GM21619 (cell line): ENCODE results near the gene OPCML.

Experiments used
- ATAC-seq: cut with Tn5 transposase; IDR thresholded peaks from one replicate; pipeline ENCODE4 v1.9.1; 2021; ENCODE audit not compliant: unreplicated experiment

The OPCML gene

GRCh38 chr11:133048270-133048669 is 484.0 kb downstream of the OPCML start:
- no peak for ATAC-seq

GRCh38 chr11:133047771-133048115 is 484.6 kb downstream of the OPCML start:
- ATAC-seq, result no peak

- no peak for ATAC-seq
Observed at GRCh38 chr11:133047036-133047770, 485.1 kb downstream of the OPCML start.

- ATAC-seq, result no peak
Observed at GRCh38 chr11:133046252-133046651, 486.0 kb downstream of the OPCML start.

GRCh38 chr11:133041928-133042882 is 490.1 kb downstream of the OPCML start:
- ATAC-seq, result no peak

- no peak for ATAC-seq
Observed at GRCh38 chr11:133041181-133041580, 491.1 kb downstream of the OPCML start.

- ATAC-seq, result no peak
Observed at GRCh38 chr11:133040289-133040900, 491.9 kb downstream of the OPCML start.

GRCh38 chr11:133038850-133039249 is 493.5 kb downstream of the OPCML start:
- no peak for ATAC-seq

- no peak for ATAC-seq
Observed at GRCh38 chr11:133034929-133035328, 497.4 kb downstream of the OPCML start.

- ATAC-seq, result no peak
Observed at GRCh38 chr11:133029107-133029506, 503.2 kb downstream of the OPCML start.

- ATAC-seq, result no peak
Observed at GRCh38 chr11:133026952-133027351, 505.3 kb downstream of the OPCML start.

- no peak for ATAC-seq
Observed at GRCh38 chr11:133024301-133024700, 508.0 kb downstream of the OPCML start.

GRCh38 chr11:133023232-133023631 is 509.1 kb downstream of the OPCML start:
- no peak for ATAC-seq

- no peak for ATAC-seq
Observed at GRCh38 chr11:133021553-133021952, 510.7 kb downstream of the OPCML start.

GRCh38 chr11:133020372-133020714 is 512.0 kb downstream of the OPCML start:
- no peak for ATAC-seq

GRCh38 chr11:133019545-133020371 is 512.5 kb downstream of the OPCML start:
- ATAC-seq, result no peak

GRCh38 chr11:133015457-133015856 is 516.8 kb downstream of the OPCML start:
- no peak for ATAC-seq

- ATAC-seq, result no peak
Observed at GRCh38 chr11:133014337-133014736, 518.0 kb downstream of the OPCML start.

GRCh38 chr11:133012803-133013202 is 519.5 kb downstream of the OPCML start:
- ATAC-seq, result no peak

- ATAC-seq, result no peak
Observed at GRCh38 chr11:133011604-133012003, 520.7 kb downstream of the OPCML start.

GRCh38 chr11:133007027-133007584 is 525.2 kb downstream of the OPCML start:
- ATAC-seq, result no peak
